Lower leg skin (tissue), 4 donors: ENCODE data around the gene ELL. TPM values are rescaled to one million over a fixed set of nuclear protein-coding genes. Genes with fewer than 3 reads are reported as not detected.

Experiments
- DNase-seq, 2 donors: peaks; one replicate each; pipeline ENCODE4 v3.0.0-alpha.2; 2019; ENCODE audit warnings: low spot score in 2 of 2
- H3K4me3 ChIP-seq: fragments of 200-600 bp; sonication (generic); 2 replicates; pipeline ENCODE4 v1.5.1; 2017; ENCODE audit warnings: mild to moderate bottlenecking, low read depth; ENCODE audit not compliant: poor library complexity, severe bottlenecking
- POLR2A ChIP-seq, 2 donors: fragments of 450-650 bp; IDR thresholded peaks; one replicate each; pipeline ENCODE4 v1.6.1; 2016 to 2017; ENCODE audit warnings: antibody characterized with exemption in 2 of 2, mild to moderate bottlenecking in 1 of 2, moderate library complexity in 1 of 2
- WGBS, 2 donors: methylation state at CpG; one replicate each; pipeline ENCODE4 v1.1.5; 2018; 5-methylcytosine and 5-hydroxymethylcytosine counted together
- intact Hi-C: fragments of 100-400 bp; cut with DNase I; formaldehyde crosslinking; loops from one replicate; pipeline ENCODE4 v1.15.0; 2023; ENCODE audit warnings: low total_unique reads
- total RNA-seq, 4 donors: library from RNA; depleted of rRNA; stranded (reverse); fragments of >200 nt; gene quantifications; one replicate each; pipeline ENCODE4 v1.1.0, GENCODE V29; 2016
- TF ChIP-seq, protein P1 (sequence below), 3 donors: fragments of 450-650 bp; IDR thresholded peaks; one replicate each; pipeline ENCODE4 v1.5.1; 2016; ENCODE audit warnings: antibody characterized with exemption in 3 of 3, mild to moderate bottlenecking in 3 of 3, moderate library complexity in 2 of 3

The ELL gene
- total RNA-seq, 4 donors from 2014 or later = 21.5 to 37.9 (median 24.8) TPM

DNA sequence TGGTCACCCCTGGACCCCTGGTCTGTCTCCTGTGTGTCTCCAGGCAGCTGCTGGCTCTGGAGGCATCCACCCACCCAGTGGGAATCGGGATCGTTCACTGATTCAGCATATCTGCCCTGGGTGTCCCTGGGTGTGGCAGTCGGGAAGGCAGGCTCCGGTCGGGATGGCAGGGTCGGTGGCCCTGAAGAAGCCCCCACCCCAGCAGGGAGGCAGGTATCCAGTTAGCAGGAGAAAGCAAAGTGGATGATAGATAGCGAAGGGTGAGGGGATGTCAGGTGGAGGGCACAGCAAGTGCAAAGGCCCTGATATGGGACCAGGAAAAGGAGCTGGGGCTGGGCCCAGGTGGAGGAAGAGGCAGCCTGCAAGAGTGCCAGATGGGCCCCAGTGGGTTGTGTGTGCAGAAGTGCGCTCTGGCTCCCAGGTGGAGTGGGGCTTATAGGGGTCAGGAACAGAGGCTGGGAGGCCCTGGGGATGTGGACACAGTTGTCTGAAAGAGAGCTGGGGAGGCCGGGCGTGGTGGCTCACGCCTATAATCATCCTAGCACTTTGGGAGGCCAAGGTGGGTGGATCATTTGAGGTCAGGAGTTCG lies 100.4 kb downstream of the ELL start:
- no peak overlapping the region for H3K4me3 ChIP-seq
- intact Hi-C loops = no loop called here
- no peak for DNase-seq
- TF ChIP-seq POLR2A (IDR thresholded peaks at IDR 0.05) = no peak
- TF ChIP-seq, protein P1, sequence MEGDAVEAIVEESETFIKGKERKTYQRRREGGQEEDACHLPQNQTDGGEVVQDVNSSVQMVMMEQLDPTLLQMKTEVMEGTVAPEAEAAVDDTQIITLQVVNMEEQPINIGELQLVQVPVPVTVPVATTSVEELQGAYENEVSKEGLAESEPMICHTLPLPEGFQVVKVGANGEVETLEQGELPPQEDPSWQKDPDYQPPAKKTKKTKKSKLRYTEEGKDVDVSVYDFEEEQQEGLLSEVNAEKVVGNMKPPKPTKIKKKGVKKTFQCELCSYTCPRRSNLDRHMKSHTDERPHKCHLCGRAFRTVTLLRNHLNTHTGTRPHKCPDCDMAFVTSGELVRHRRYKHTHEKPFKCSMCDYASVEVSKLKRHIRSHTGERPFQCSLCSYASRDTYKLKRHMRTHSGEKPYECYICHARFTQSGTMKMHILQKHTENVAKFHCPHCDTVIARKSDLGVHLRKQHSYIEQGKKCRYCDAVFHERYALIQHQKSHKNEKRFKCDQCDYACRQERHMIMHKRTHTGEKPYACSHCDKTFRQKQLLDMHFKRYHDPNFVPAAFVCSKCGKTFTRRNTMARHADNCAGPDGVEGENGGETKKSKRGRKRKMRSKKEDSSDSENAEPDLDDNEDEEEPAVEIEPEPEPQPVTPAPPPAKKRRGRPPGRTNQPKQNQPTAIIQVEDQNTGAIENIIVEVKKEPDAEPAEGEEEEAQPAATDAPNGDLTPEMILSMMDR (IDR thresholded peaks at IDR 0.05) = no peak
- WGBS, 2 donors = 56 to 60% methylated on average over 12 of the region's 12 CpGs

DNA sequence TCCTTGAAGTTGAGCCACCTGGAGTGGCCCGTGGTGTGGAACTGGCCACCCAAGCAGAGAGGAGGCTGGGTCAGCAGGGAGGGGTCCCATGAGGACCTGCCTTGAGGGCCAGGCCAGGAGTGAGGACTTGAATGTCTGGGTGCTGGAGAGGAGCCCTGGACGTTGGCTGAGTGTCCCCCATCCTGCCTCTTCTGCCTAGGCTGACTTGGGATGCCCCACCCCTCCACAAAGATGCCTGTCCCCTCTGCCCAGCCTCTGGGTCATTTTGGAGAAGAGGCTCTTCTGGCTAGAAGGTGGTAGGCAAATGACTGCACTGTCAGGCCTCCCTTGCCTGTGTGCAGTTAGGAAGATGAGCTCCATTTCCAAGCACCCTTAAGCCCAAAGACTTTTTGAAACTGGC lies 100.9 kb downstream of the ELL start:
- 29 to 43% methylated on average over 2 of the region's 2 CpGs for whole genome bisulfite sequencing, 2 donors
- TF ChIP-seq, protein P1 (IDR thresholded peaks at IDR 0.05) = no peak
- TF ChIP-seq POLR2A (IDR thresholded peaks at IDR 0.05) = no peak
- DNase-seq = no peak
- no peak overlapping the region for H3K4me3 ChIP-seq
- intact Hi-C loops = no loop called here

DNA sequence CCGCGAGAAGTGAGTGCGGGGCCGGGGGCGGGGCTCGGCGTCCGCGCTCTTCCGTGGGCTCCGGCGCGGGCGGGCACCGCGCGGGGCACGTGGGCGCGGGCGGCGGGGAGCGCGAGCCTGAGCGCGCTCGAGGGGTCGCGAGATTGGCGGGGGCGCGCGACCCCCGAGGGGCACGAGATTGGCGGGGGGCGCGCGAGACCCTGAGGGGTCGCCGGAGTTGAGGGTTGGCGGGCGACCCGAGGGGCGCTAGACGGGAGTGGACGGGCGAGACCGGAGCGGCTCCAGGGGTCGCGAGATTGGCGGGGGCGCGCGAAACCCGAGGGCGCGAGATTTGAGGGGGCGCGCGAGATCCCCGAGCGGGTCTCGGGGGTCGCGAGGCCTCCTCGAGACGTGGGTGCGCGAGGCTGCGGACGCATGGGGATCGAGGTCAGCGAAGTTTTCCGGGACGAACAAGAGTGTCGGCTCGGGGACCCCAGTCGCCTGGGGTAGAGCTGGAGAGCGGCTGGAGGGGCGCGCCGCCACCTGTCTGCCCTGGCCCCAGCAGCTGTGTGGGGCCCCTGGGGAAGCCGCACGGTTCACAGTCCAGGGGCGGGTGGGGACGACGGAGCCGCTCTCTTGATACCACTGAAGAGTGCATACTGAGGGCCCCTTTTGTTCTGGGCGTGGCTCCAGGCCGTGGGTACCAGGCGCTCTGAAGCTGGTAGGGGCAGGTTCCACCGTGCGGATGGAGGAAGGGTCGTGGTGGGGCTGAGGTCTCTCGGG lies 102.0 kb downstream of the ELL start:
- peak overlapping the region; percentile 64 for H3K4me3 ChIP-seq
- intact Hi-C loops = no loop called here
- 2% methylated on average over 45 to 74 of the region's 97 CpGs for WGBS, 2 donors
- DNase-seq = no peak
- TF ChIP-seq, protein P1 (IDR thresholded peaks at IDR 0.05) = no peak
- TF ChIP-seq POLR2A (IDR thresholded peaks at IDR 0.05) = no peak

DNA sequence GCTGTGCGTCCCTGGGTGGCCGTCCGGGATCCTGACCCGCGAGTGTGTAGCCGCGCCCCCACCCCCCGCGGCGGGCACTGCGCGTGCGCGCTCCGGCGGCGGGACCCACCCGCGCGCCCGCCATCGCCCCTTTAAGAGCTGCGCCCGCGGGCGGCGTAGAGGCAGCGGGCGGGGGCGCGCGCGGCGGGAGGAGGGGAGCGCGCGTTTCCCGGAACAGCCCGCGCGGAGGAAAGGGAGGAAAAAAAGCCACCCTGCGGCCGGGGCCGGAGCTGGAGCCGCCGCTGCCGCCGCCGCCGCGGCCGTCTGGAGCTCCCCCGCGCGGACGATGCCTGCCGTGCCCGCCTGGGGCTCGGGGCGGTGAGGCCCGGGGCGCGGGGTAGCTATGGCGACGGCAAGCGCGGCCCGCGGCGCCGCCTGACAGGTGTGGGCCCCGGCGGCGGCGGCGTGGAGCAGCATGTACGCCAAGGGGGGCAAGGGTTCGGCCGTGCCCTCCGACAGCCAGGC lies 102.6 kb downstream of the ELL start, which contains the start of gene SSBP4:
SSBP4 (plus strand) TSS at position 204 of the 504 bp plus-strand sequence; CDS start at position 455, 251 bp downstream.
- TF ChIP-seq, protein P1 (IDR thresholded peaks at IDR 0.05) = no peak
- no peak for TF ChIP-seq POLR2A (IDR thresholded peaks at IDR 0.05)
- no peak for DNase-seq
- peak within 1 kb of the TSS; percentile 64 for H3K4me3 ChIP-seq
- intact Hi-C loops = no loop called here
- WGBS, 2 donors = 0 to 2% methylated on average over 42 to 57 of the region's 80 CpGs

DNA sequence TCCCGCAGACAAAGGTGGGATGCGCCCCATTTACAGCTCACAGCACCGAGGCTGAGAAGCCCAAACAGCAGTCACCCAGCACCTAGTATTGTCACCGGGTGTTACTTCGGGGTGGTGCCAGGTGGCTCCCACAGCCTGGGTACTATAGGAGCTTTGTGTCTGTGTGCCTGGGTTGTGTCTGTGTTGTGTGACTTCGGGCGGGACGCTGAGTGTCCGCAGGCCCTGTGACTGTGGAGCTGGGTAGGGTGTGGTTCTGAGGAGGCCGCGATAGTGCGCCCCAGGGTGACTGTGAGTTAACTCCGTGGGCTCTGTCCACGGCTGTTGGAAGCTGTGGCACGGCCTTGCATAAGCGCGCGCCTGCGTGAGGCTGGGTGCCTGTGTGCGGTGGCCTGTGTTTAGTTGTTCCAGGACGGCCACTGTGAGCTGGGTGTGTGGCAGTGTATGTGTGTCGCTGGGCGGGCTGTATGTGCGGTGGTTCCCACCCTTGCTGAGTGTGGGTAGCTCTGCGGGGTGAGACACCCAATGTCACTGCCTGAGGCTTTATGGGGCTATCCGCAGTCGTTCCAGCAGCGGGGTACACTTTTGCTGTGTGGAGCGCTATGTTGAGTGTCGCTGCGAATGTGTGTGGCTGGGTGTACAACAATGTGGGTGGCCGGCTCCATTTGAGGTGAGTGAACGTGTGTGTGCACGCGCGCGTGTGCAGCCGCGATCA lies 103.2 kb downstream of the ELL start:
- intact Hi-C loops = no loop called here
- no peak overlapping the region for H3K4me3 ChIP-seq
- 6 to 9% methylated on average over 21 to 36 of the region's 39 CpGs for WGBS, 2 donors
- TF ChIP-seq, protein P1 (IDR thresholded peaks at IDR 0.05) = no peak
- no peak for TF ChIP-seq POLR2A (IDR thresholded peaks at IDR 0.05)
- peak in 1 of 2 donors; percentile 93 for DNase-seq
